ENCODE measurements around the gene CACUL1.

DNA sequence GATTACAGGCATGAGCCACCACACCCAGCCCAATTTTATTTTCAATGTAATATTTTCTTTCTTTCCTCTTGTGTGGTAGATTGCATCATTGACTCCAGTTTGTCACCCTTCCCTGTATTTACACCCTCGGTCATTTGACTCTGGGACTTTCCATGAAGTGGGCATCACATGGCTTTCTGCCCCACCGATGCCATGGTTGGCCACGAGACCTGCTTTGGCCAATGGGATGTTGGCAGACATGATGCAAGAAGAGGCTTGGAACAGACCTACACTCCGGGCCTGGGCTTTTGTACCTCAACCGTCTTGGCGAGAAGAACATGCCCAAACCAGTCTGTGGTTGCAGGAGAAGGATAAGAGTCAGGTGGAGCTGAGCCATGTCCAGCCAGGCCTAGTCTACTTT is 38.8 kb upstream of the CACUL1 start:
- TF ChIP-seq FOXK1 (CRISPR knock-in tag; IDR thresholded peaks at IDR 0.05; ENCODE audit: borderline replicate concordance, low read depth) (no peak), ATF1 (CRISPR knock-in tag; IDR thresholded peaks at IDR 0.05) (no peak), TCF7L2 (IDR thresholded peaks at IDR 0.05; ENCODE audit: low read depth, low read length) (no peak), ZNF274 (CRISPR knock-in tag; IDR thresholded peaks at IDR 0.05) (no peak), JARID2 (CRISPR knock-in tag; IDR thresholded peaks at IDR 0.05; ENCODE audit: insufficient replicate concordance) (no peak), MYPOP (CRISPR knock-in tag; IDR thresholded peaks at IDR 0.05) (no peak), REPIN1 (CRISPR knock-in tag; IDR thresholded peaks at IDR 0.05; ENCODE audit: borderline replicate concordance, low read depth) (no peak), ZNF747 (CRISPR knock-in tag; IDR thresholded peaks at IDR 0.05; ENCODE audit: borderline replicate concordance) (no peak), KLF16 (CRISPR knock-in tag; IDR thresholded peaks at IDR 0.05) (no peak), EZH2 (conservative IDR thresholded peaks at IDR 0.05; ENCODE audit: low read depth, low read length) (no peak), ZBTB38 (CRISPR knock-in tag; IDR thresholded peaks at IDR 0.05) (no peak), SP1 (IDR thresholded peaks at IDR 0.05) (no peak), SP1 (CRISPR knock-in tag; IDR thresholded peaks at IDR 0.05) (no peak), ZBTB44 (CRISPR knock-in tag; IDR thresholded peaks at IDR 0.05) (no peak)

Measured in HepG2 (cell line).